GM12891 (cell line): Measurements from ENCODE around the gene PCNA.
"Not testable (repeated sequence)": the region's sequence is repeated elsewhere in the genome, so short reads cannot be mapped to it uniquely, and the experiment has no call there.

Source experiments
- POLR2A ChIP-seq: IDR thresholded peaks from 2 replicates; pipeline ENCODE4 v1.6.1; 2011; ENCODE audit warnings: low read depth, low read length, control low read depth
- POLR2AphosphoS5 ChIP-seq: IDR thresholded peaks from 2 replicates; pipeline ENCODE4 v1.6.1; 2011; ENCODE audit warnings: low read depth, low read length, control low read depth

DNA sequence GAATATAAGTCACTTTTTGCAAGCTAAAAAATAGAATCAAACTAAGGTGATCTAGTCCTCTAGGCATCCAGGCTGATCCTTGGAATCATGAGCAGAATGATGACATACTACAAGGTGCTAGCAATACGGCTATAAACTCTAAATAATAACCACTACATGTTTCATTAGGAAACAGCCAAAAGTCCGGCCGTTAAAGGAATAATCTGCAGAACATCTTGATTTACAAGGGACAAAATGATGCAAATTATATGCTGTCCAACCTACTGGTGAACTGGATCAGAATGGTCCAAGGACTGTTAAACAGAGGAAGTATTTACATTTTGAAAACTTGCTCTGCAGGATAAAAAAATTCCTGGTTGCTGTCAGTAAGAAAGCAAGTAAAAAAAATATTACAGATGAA is 19.8 kb downstream of the PCNA start:
- TF ChIP-seq POLR2A, POLR2AphosphoS5: not testable (repeated sequence)
